H1 (cell line): ENCODE measurements around the gene CCDC124. TPM values are rescaled to one million over a fixed set of nuclear protein-coding genes. Genes with fewer than 3 reads are reported as not detected.

ENCODE experiments used
- CTCF ChIA-PET: fragments of 300-600 bp; sonication (Branson Sonifier 250); formaldehyde crosslinking; loops from one replicate; lab custom pipeline; 2021; ENCODE audit not compliant: partially characterized antibody; lab: Charles Lee
- POLR2A ChIA-PET: fragments of 300-600 bp; sonication (Branson Sonifier 250); formaldehyde crosslinking; loops from one replicate; lab custom pipeline; 2021; ENCODE audit warnings: inconsistent platforms; ENCODE audit not compliant: partially characterized antibody; lab: Charles Lee
- DNase-seq, 2 experiments: peaks; one replicate each; pipeline versions ENCODE4 v3.0.0 to v3.0.0-alpha.2; 2010 to 2022; ENCODE audit warnings: low spot score in 2 of 2, low read depth in 1 of 2, mixed read lengths in 1 of 2
- FAIRE-seq: peaks from 2 replicates; lab custom pipeline; 2011; peaks lifted over from hg19 to GRCh38; lab: Jason Lieb, UNC
- H2AFZ ChIP-seq: 2 replicates; pipeline ENCODE4 v1.8.1; 2012; ENCODE audit warnings: low read length, inconsistent platforms
- H2AK5ac ChIP-seq: 2 replicates; pipeline ENCODE4 v1.6.1; 2013; ENCODE audit warnings: low read depth, low read length
- H2BK120ac ChIP-seq: replicated peaks from 2 replicates; pipeline ENCODE3; 2013; ENCODE audit warnings: low read depth, low read length, inconsistent platforms
- H2BK12ac ChIP-seq: 2 replicates; pipeline ENCODE4 v1.6.1; 2013; ENCODE audit warnings: low read depth, low read length
- H2BK15ac ChIP-seq: 2 replicates; pipeline ENCODE4 v1.6.1; 2013; ENCODE audit warnings: low read length
- H2BK20ac ChIP-seq: 2 replicates; pipeline ENCODE4 v1.6.1; 2013; ENCODE audit warnings: low read length
- H2BK5ac ChIP-seq: 2 replicates; pipeline ENCODE4 v1.6.1; 2013; ENCODE audit warnings: low read depth, low read length
- H3K14ac ChIP-seq: 2 replicates; pipeline ENCODE4 v1.6.1; 2013; ENCODE audit warnings: inconsistent platforms; ENCODE audit not compliant: insufficient read length
- H3K18ac ChIP-seq: 2 replicates; pipeline ENCODE4 v1.6.1; 2013; ENCODE audit warnings: low read length; ENCODE audit errors: extremely low read depth
- H3K23ac ChIP-seq: 2 replicates; pipeline ENCODE4 v1.6.1; 2013; ENCODE audit warnings: inconsistent platforms; ENCODE audit not compliant: insufficient read length
- H3K23me2 ChIP-seq: 2 replicates; pipeline ENCODE4 v1.6.1; 2013; ENCODE audit warnings: low read depth, low read length
- H3K27ac ChIP-seq: 2 replicates; pipeline ENCODE4 v1.6.1; 2011; ENCODE audit warnings: low read depth, low read length, inconsistent platforms
- H3K27me3 ChIP-seq, 4 experiments: replicated peaks in 1 of 4; 1 replicate in 1 of 4; 2 replicates in 3 of 4; pipeline versions ENCODE4 v1.6.1 to v1.8.1; 2011 to 2013; ENCODE audit warnings: low read length in 3 of 4, mild to moderate bottlenecking in 3 of 4, inconsistent platforms in 2 of 4, mixed read lengths in 2 of 4, moderate library complexity in 1 of 4; ENCODE audit not compliant: control insufficient read depth in 3 of 4, insufficient read depth in 3 of 4; ENCODE audit errors: extremely low read depth in 1 of 4
- H3K36me3 ChIP-seq, 4 experiments: 2 replicates each; pipeline versions ENCODE4 v1.6.1 to v1.8.1; 2011 to 2013; ENCODE audit warnings: mild to moderate bottlenecking in 4 of 4, low read length in 3 of 4, moderate library complexity in 2 of 4, control low read depth in 1 of 4, inconsistent platforms in 1 of 4; ENCODE audit not compliant: insufficient read depth in 4 of 4, control insufficient read depth in 2 of 4
- H3K4ac ChIP-seq: replicated peaks from 2 replicates; pipeline ENCODE3; 2013; ENCODE audit warnings: low read length, low read depth, mixed read lengths, inconsistent platforms; ENCODE audit not compliant: insufficient read length
- H3K4me1 ChIP-seq, 4 experiments: replicated peaks in 1 of 4; 1 replicate in 1 of 4; 2 replicates in 3 of 4; pipeline versions ENCODE4 v1.6.1 to v1.8.1; 2011 to 2013; ENCODE audit warnings: low read length in 3 of 4, inconsistent platforms in 2 of 4, mixed read lengths in 1 of 4; ENCODE audit not compliant: insufficient read depth in 4 of 4, control insufficient read depth in 3 of 4
- H3K4me2 ChIP-seq, 2 experiments: 2 replicates each; pipeline versions ENCODE4 v1.6.1 to v1.8.1; 2011 to 2013; ENCODE audit warnings: low read depth in 2 of 2, low read length in 2 of 2, control low read depth in 1 of 2, inconsistent platforms in 1 of 2, mild to moderate bottlenecking in 1 of 2; ENCODE audit not compliant: insufficient read depth in 1 of 2
- H3K4me3 ChIP-seq, 4 experiments: fragments of 200-600, 300-600 bp in 1 of 4; sonication (generic), shearing (Covaris generic), sonication (Bioruptor Twin) in 1 of 4; 2 replicates each; pipeline versions ENCODE4 v1.5.1 to v1.8.1; 2011 to 2016; ENCODE audit warnings: low read length in 4 of 4, low read depth in 3 of 4, control low read depth in 2 of 4, inconsistent platforms in 2 of 4, mild to moderate bottlenecking in 2 of 4, mixed read lengths in 1 of 4, moderate library complexity in 1 of 4; ENCODE audit not compliant: insufficient read depth in 2 of 4; ENCODE audit errors: extremely low read depth in 1 of 4
- H3K56ac ChIP-seq: replicated peaks from 2 replicates; pipeline ENCODE3; 2013; ENCODE audit warnings: low read depth, mild to moderate bottlenecking, mixed read lengths, low read length, inconsistent platforms; ENCODE audit not compliant: insufficient read length
- H3K79me1 ChIP-seq: 2 replicates; pipeline ENCODE4 v1.6.1; 2013; ENCODE audit warnings: low read depth, low read length, control low read depth
- H3K79me2 ChIP-seq, 2 experiments: 2 replicates each; pipeline versions ENCODE4 v1.6.1 to v1.8.1; 2012 to 2013; ENCODE audit warnings: low read length in 2 of 2, mild to moderate bottlenecking in 2 of 2, inconsistent platforms in 1 of 2; ENCODE audit not compliant: insufficient read depth in 2 of 2, control insufficient read depth in 1 of 2
- H3K9ac ChIP-seq, 4 experiments: replicated peaks in 1 of 4; 1 replicate in 1 of 4; 2 replicates in 3 of 4; pipeline versions ENCODE4 v1.6.1 to v1.8.1; 2011 to 2013; ENCODE audit warnings: low read depth in 3 of 4, low read length in 3 of 4, control low read depth in 2 of 4, mild to moderate bottlenecking in 2 of 4, moderate library complexity in 2 of 4, inconsistent platforms in 1 of 4; ENCODE audit errors: extremely low read depth in 1 of 4
- H3K9me3 ChIP-seq, 2 experiments: 2 replicates each; pipeline versions ENCODE4 v1.6.1 to v1.8.1; 2012 to 2013; ENCODE audit warnings: mild to moderate bottlenecking in 2 of 2, moderate library complexity in 2 of 2, control low read depth in 1 of 2, inconsistent platforms in 1 of 2, low read depth in 1 of 2, low read length in 1 of 2, mixed read lengths in 1 of 2; ENCODE audit not compliant: insufficient read depth in 2 of 2
- H4K20me1 ChIP-seq, 2 experiments: replicated peaks in 1 of 2; 2 replicates each; pipeline versions ENCODE3 to v1.8.1; 2011 to 2013; ENCODE audit warnings: inconsistent platforms in 2 of 2, low read length in 2 of 2, mild to moderate bottlenecking in 1 of 2; ENCODE audit not compliant: insufficient read depth in 2 of 2, control insufficient read depth in 1 of 2
- H4K5ac ChIP-seq: 2 replicates; pipeline ENCODE4 v1.6.1; 2013; ENCODE audit warnings: low read length, low read depth, mixed read lengths, inconsistent platforms; ENCODE audit not compliant: insufficient read length
- H4K8ac ChIP-seq: 2 replicates; pipeline ENCODE4 v1.8.0; 2013; ENCODE audit warnings: mild to moderate bottlenecking, moderate library complexity, low read length, inconsistent platforms; ENCODE audit not compliant: insufficient read depth; ENCODE audit errors: extremely low read depth
- H4K91ac ChIP-seq: replicated peaks from 2 replicates; pipeline ENCODE3; 2013; ENCODE audit warnings: low read length, mixed read lengths, inconsistent platforms; ENCODE audit not compliant: insufficient read length
- CBX5 ChIP-seq: fragments of 300-800, 300-1000 bp; sonication (generic); IDR thresholded peaks from 2 replicates; pipeline ENCODE4 v1.7.1; 2016; ENCODE audit warnings: antibody characterized with exemption, low read length, low read depth
- CREB1 ChIP-seq: IDR thresholded peaks from 2 replicates; pipeline ENCODE4 v1.6.1; 2012; ENCODE audit warnings: inconsistent platforms
- SP4 ChIP-seq: IDR thresholded peaks from 2 replicates; pipeline ENCODE4 v1.6.1; 2012; ENCODE audit warnings: low read length, inconsistent platforms
- WGBS, 2 experiments: shearing (Covaris generic) in 1 of 2; methylation state at CpG; one replicate each; pipeline versions ENCODE4 v1.1.6 to v1.1.7; 2013 to 2015; ENCODE audit warnings: low lambda C conversion rate in 2 of 2, mixed read lengths in 2 of 2, inconsistent platforms in 1 of 2, low coverage in 1 of 2, missing lambda C conversion rate in 1 of 2; ENCODE audit not compliant: insufficient replicate concordance in 2 of 2, insufficient coverage in 1 of 2, insufficient read length in 1 of 2; ENCODE audit errors: extremely low coverage in 1 of 2, missing lambda C conversion rate in 1 of 2; 5-methylcytosine and 5-hydroxymethylcytosine counted together
- polyA plus RNA-seq, 7 experiments: library from polyadenylated mRNA; depleted of rRNA in 3 of 7; stranded (reverse) in 5 of 7; unstranded in 2 of 7; fragments of >200 nt in 5 of 7; fragments of 200-250 nt in 2 of 7; gene quantifications; 1 replicate in 5 of 7; 2 replicates in 1 of 7; 4 replicates in 1 of 7; pipeline versions ENCODE4 v1.2.1 to v1.2.3, GENCODE V29; 2011 to 2013; ENCODE audit warnings: missing spikeins in 2 of 7, mixed read lengths in 2 of 7
- total RNA-seq: library from RNA; stranded (reverse); fragmentation: NEBNext Ultra II Directional; extraction: Animal tissue kit (Norgen Biotek cat#: 25700); gene quantifications from 2 replicates; pipeline ENCODE4 v1.2.1, GENCODE V29; 2021

CCDC124 gene
- total and polyA plus RNA-seq, 2 of the 8 experiments (the other 6 are each of a cell fraction or from before 2014, with no cell fraction given): 95.2 to 103 TPM

DNA sequence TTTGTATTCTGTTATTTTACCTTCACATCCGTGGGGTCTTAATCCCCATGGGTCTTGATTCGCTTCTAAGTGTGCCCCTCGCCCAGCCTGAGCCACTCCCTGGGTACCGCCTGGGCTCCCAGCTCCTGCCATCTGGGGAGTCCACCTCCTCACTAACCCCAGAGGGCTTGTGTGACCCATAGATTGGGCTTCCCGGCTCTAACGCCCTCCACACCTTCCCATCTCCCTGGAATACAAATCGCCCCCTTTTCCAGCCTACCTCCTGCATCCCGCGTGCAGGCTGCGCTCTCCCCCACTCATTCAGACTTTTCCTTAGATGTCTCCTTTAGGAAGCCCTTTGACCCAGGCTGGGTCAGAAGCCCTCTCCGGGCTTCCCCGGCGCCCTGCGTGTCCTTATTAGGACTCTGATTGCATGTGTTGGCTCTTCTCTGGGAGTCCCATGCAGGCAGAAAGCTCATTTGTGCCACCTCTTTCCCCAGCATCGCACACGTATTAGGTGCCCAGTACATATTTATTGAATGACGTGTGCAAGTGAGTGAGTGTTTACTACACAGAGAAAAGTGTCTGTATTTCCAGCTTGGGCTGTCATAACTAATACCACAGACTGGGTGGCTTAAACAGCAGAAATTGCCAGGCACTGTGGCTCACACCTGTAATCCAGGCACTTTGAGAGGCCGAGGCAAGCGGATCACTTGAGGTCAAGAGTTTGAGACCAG, 757 bp downstream of the CCDC124 start:
- no peak for DNase-seq
- CTCF ChIA-PET: interaction anchor here (1.0 to 10.3 kb wide), 19 partner anchors 12 to 159 kb away, joined by 3 to 200 read pairs (median 5); partner anchors contain the start of genes KCNN1, RPL18A and SLC5A5
- 0 out of 2 replicates have a peak overlapping the region, but pooled peaks have one; percentile 27 for H2BK12ac ChIP-seq
- TF ChIP-seq SP4 (no peak), CREB1 (no peak), CBX5 (no peak)

More for the DNA sequence above, 757 bp downstream of the CCDC124 start:
- H4K91ac ChIP-seq: no peak overlapping the region
- no peaks in the 10 kb centered on the region for H3K36me3 ChIP-seq
- peaks cover 0 to 4% (median 2%) of the 10 kb centered on the region in 4 experiments; a peak in 3 of 7 replicates for H3K4me1 ChIP-seq
- no peak overlapping the region for H3K14ac ChIP-seq
- peak overlapping the region; percentile 37 for H3K56ac ChIP-seq
- 35% methylated on average over 19 of the region's 19 CpGs; no CpG with 5 or more reads in 1 of the 2 experiments for WGBS, 2 experiments
- H2BK15ac ChIP-seq: no peak overlapping the region
- no peak overlapping the region for H2BK120ac ChIP-seq
- no peak overlapping the region for H4K8ac ChIP-seq
- 0 out of 2 replicates have a peak overlapping the region, but pooled peaks have one; percentile 33 for H3K27ac ChIP-seq
- H3K23ac ChIP-seq: no peak overlapping the region
- H4K20me1 ChIP-seq: no peaks in the 10 kb centered on the region
- peak overlapping the region; percentile 39; the same call in 1 of the 2 replicates for H2AK5ac ChIP-seq
- peak overlapping the region in 3 of 4 experiments; percentile 55 to 89 (median 87); a peak in 6 of 7 replicates for H3K9ac ChIP-seq
- H3K79me1 ChIP-seq: no peaks in the 10 kb centered on the region
- peak overlapping the region; percentile 29 to 92 for H3K4me2 ChIP-seq
- H3K9me3 ChIP-seq: no peaks in the 10 kb centered on the region
- H3K27me3 ChIP-seq: no peaks in the 10 kb centered on the region
- peak overlapping the region; percentile 80 to 94 (median 91) for H3K4me3 ChIP-seq
- H4K5ac ChIP-seq: no peak overlapping the region
- H3K79me2 ChIP-seq: peaks cover 0 to 7% of the 10 kb centered on the region in 2 experiments; a peak in 2 of 4 replicates
- H2BK20ac ChIP-seq: no peak overlapping the region
- H2BK5ac ChIP-seq: no peak overlapping the region; the same call in 1 of the 2 replicates
- no peak for FAIRE-seq
- peak overlapping the region; percentile 15 for H3K4ac ChIP-seq
- H3K18ac ChIP-seq: no peak overlapping the region
- peaks cover 7% of the 10 kb centered on the region; the same call in 1 of the 2 replicates for H3K23me2 ChIP-seq
- no peak overlapping the region for H2AFZ ChIP-seq
- POLR2A ChIA-PET: interaction anchor here (0.6 to 14.8 kb wide), 19 partner anchors 10 to 271 kb away, joined by 3 to 392 read pairs (median 4); partner anchors contain the start of genes RPL18A and SLC5A5
